ENCODE data around the gene KIAA1671.

KIAA1671 gene

GRCh38 chr22:25160120-25160996, 207.8 kb downstream of the KIAA1671 start:
- H3K4me3 ChIP-seq (replicated peaks in 1 of 2; ENCODE audit: low read depth in 2 of 2, low read length in 2 of 2) = no peak overlapping the region
- no peak for TF ChIP-seq CTCF (IDR thresholded peaks at IDR 0.05; ENCODE audit: low read depth, low read length)
- DNase-seq (ENCODE audit: low read depth in 2 of 2) = no peak

- TF ChIP-seq CTCF (IDR thresholded peaks at IDR 0.05; ENCODE audit: low read depth, low read length) = no peak
- H3K4me3 ChIP-seq (replicated peaks in 1 of 2; ENCODE audit: low read depth in 2 of 2, low read length in 2 of 2) = no peak overlapping the region
- no peak for DNase-seq (ENCODE audit: low read depth in 2 of 2)
These were observed 208.8 kb downstream of the KIAA1671 start for GRCh38 chr22:25161017-25161915.

- H3K4me3 ChIP-seq (replicated peaks in 1 of 2; ENCODE audit: low read depth in 2 of 2, low read length in 2 of 2) = no peak overlapping the region
- TF ChIP-seq CTCF (IDR thresholded peaks at IDR 0.05; ENCODE audit: low read depth, low read length) = no peak
- no peak for DNase-seq (ENCODE audit: low read depth in 2 of 2)
These were observed 209.5 kb downstream of the KIAA1671 start for GRCh38 chr22:25161916-25162530.

GRCh38 chr22:25162561-25162960, 210.0 kb downstream of the KIAA1671 start:
- DNase-seq (ENCODE audit: low read depth in 2 of 2) = no peak
- H3K4me3 ChIP-seq (replicated peaks in 1 of 2; ENCODE audit: low read depth in 2 of 2, low read length in 2 of 2) = no peak overlapping the region
- no peak for TF ChIP-seq CTCF (IDR thresholded peaks at IDR 0.05; ENCODE audit: low read depth, low read length)

- no peak for DNase-seq (ENCODE audit: low read depth in 2 of 2)
- no peak overlapping the region for H3K4me3 ChIP-seq (replicated peaks in 1 of 2; ENCODE audit: low read depth in 2 of 2, low read length in 2 of 2)
- TF ChIP-seq CTCF (IDR thresholded peaks at IDR 0.05; ENCODE audit: low read depth, low read length) = no peak
These were observed 213.3 kb downstream of the KIAA1671 start for GRCh38 chr22:25165785-25166184.

- TF ChIP-seq CTCF (IDR thresholded peaks at IDR 0.05; ENCODE audit: low read depth, low read length) = no peak
- H3K4me3 ChIP-seq (replicated peaks in 1 of 2; ENCODE audit: low read depth in 2 of 2, low read length in 2 of 2) = no peak overlapping the region
- no peak for DNase-seq (ENCODE audit: low read depth in 2 of 2)
These were observed 213.9 kb downstream of the KIAA1671 start for GRCh38 chr22:25166266-25167040.
